Activated naive CD4-positive, alpha-beta T cell treated with anti-CD3 and anti-CD28 coated beads, Interleukin-2, amount 10 ng/mL, durations not matched to agents 7 days and 5 days (primary cell): ENCODE data around the gene PCBP3.
"Not testable (repeated sequence)": the region's sequence is repeated elsewhere in the genome, so short reads cannot be mapped to it uniquely, and the experiment has no call there.

ENCODE experiments used
- CTCF ChIA-PET: fragments of 350-600 bp; sonication (Branson Sonifier 250); formaldehyde crosslinking; loops from one replicate; lab custom pipeline; 2021; ENCODE audit warnings: antibody characterized with exemption; lab: Charles Lee
- DNase-seq: peaks from one replicate; pipeline ENCODE4 v3.0.0-alpha.2; 2020
- H3K27ac Mint-ChIP-seq: one replicate; pipeline ENCODE4 v1.8.0; 2021; ENCODE audit warnings: mild to moderate bottlenecking, moderate library complexity, mixed read lengths
- H3K27me3 Mint-ChIP-seq: one replicate; pipeline ENCODE4 v1.8.0; 2021; ENCODE audit warnings: mild to moderate bottlenecking, mixed read lengths
- H3K36me3 Mint-ChIP-seq: one replicate; pipeline ENCODE4 v1.8.0; 2021; ENCODE audit warnings: mixed read lengths
- H3K4me1 Mint-ChIP-seq: one replicate; pipeline ENCODE4 v1.8.0; 2021; ENCODE audit warnings: mixed read lengths
- H3K4me3 Mint-ChIP-seq: one replicate; pipeline ENCODE4 v1.8.0; 2021; ENCODE audit warnings: mild to moderate bottlenecking, moderate library complexity, mixed read lengths
- H3K9me3 Mint-ChIP-seq: one replicate; pipeline ENCODE4 v1.8.0; 2021; ENCODE audit warnings: mixed read lengths

The PCBP3 gene

DNA sequence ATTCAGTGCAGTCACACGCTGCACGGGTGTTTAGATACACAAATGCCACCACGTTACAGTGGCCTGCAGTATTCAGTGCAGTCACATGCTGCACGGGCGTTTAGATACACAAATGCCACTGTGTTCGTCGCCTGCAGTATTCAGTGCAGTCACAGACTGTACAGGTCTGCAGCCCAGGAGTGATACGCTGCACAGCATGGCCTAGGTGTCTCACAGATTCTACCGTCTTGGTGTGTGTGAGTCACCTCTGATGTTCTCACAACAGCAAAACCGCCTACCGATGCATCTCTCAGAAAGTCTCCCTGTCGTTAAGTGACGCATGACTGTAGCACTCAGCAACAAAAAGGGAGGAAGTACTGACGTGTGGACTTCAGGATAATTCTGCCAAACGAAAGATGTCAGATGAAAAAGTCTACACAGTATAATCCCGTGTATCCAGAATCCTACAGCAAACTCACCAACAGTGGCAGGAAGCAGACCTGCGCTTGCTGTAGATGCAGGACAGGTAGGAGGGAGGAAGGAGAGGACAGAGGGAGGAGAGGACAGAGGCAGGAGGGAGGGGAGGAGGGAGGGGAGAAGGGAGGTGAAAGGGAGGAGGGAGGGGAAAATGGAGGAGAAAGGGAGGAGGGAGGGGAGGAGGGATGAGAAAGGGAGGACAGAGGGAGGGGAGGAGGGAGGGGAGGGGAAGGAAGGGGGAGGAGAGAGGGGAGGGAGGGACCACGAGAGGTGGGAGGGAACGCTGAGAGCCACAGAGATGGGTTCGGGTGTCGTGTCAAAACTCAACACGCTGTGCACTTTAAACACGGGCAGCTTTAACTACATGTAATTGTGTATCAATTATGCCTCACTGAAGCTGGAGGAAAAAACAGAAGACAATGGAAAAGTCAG lies 36.3 kb upstream of the PCBP3 start:
- peaks cover 18% of the 10 kb centered on the region for H3K9me3 Mint-ChIP-seq
- CTCF ChIA-PET: no interaction called here
- no peak overlapping the region for H3K4me3 Mint-ChIP-seq
- peak overlapping the region; percentile 74 for H3K27ac Mint-ChIP-seq
- H3K36me3 Mint-ChIP-seq: peaks cover 4% of the 10 kb centered on the region
- DNase-seq: peak; percentile 44
- H3K4me1 Mint-ChIP-seq: peaks cover 3% of the 10 kb centered on the region
- peaks cover 24% of the 10 kb centered on the region for H3K27me3 Mint-ChIP-seq

DNA sequence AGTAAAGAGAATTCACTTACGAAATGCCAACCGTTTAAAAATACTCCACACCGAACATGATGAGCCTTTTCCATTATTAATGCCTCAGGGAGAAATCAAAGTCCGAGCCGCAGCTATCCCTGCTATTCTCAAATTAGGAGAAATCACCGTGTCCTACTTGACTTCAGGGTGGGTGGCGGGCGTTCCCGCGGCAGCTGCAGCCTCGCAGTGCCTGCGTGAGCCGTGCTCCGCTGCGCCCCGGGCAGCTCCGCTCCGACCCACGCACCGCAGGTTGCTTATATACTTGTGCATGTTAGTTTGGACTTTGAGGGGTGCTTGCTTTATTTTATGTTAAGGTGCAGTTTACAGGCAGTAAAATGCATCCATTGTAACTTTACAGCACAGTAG lies 35.6 kb upstream of the PCBP3 start:
- no peak overlapping the region for H3K4me3 Mint-ChIP-seq

DNA sequence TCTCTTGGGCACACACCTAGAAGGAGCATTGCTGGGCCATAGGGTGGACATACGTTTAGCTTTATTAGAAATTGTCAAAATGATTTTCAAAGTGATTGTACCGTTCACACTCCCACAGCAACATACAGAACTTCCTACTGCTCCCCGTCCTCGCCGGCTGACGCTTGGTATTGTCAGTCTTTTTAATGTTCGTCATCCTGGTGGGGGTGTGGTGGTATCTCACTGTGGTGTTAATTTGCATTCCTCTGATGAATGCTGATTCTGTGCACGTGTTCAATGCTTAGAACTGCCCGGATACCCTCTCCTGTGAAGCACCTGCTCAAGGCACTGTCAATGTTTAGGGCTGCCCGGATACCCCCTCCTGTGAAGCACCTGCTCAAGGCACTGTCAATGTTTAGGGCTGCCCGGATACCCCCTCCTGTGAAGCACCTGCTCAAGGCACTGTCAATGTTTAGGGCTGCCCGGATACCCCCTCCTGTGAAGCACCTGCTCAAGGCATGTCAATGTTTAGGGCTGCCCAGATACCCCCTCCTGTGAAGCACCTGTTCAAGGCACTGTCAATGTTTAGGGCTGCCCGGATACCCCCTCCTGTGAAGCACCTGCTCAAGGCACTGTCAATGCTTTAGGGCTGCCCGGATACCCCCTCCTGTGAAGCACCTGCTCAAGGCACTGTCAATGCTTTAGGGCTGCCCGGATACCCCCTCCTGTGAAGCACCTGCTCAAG lies 34.6 kb upstream of the PCBP3 start:
- peaks cover 39% of the 10 kb centered on the region for H3K27me3 Mint-ChIP-seq
- H3K4me1 Mint-ChIP-seq, DNase-seq, H3K4me3 Mint-ChIP-seq, H3K36me3 Mint-ChIP-seq, H3K27ac Mint-ChIP-seq, H3K9me3 Mint-ChIP-seq: not testable (repeated sequence)
- CTCF ChIA-PET: interaction anchor here (0.6 to 1.1 kb wide), 2 partner anchors 11 to 419 kb away, joined by 3 to 4 read pairs; no protein-coding TSS in a partner anchor

More for the DNA sequence above, 35.6 kb upstream of the PCBP3 start:
- no peak for DNase-seq
- Mint-ChIP-seq H3K27ac (no peak overlapping the region), H3K4me1 (peaks cover 3% of the 10 kb centered on the region), H3K36me3 (peaks cover 4% of the 10 kb centered on the region), H3K9me3 (peaks cover 14% of the 10 kb centered on the region), H3K27me3 (peaks cover 31% of the 10 kb centered on the region)
- CTCF ChIA-PET: interaction anchor here (1.1 kb wide), 1 partner anchor 10 kb away, joined by 3 read pairs; no protein-coding TSS in a partner anchor

DNA sequence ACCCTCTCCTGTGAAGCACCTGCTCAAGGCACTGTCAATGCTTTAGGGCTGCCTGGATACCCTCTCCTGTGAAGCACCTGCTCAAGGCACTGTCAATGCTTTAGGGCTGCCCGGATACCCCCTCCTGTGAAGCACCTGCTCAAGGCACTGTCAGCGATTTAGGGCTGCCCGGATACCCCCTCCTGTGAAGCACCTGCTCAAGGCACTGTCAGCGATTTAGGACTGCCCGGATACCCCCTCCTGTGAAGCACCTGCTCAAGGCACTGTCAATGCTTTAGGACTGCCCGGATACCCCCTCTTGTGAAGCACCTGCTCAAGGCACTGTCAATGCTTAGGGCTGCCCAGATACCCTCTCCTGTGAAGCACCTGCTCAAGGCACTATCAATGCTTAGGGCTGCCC lies 33.9 kb upstream of the PCBP3 start:
- H3K36me3 Mint-ChIP-seq, H3K4me3 Mint-ChIP-seq, H3K9me3 Mint-ChIP-seq, H3K4me1 Mint-ChIP-seq, CTCF ChIA-PET, DNase-seq, H3K27ac Mint-ChIP-seq: not testable (repeated sequence)
- peaks cover 42% of the 10 kb centered on the region for H3K27me3 Mint-ChIP-seq

DNA sequence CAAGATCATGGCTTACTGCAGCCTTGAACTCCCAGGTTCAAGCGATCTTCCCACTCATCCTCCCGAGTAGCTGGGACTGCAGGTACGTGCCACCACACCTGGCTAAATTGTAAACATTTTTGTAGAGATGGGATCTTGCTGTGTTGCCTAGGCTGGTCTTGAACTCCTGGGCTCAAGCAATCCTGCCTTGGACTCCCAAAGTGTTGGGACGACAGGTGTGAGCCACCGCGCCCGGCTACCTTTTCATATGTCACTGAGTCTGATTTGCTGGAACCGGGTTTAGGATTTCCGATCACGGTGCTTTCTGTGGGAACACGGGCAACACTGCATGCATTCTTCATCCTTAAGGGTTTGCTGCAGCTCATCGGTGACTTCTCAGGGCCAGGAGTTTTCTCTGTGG lies 32.2 kb upstream of the PCBP3 start:
- Mint-ChIP-seq H3K27me3 (peaks cover 55% of the 10 kb centered on the region), H3K36me3 (no peaks in the 10 kb centered on the region), H3K4me3 (no peak overlapping the region), H3K27ac (no peak overlapping the region), H3K9me3 (no peaks in the 10 kb centered on the region), H3K4me1 (peaks cover 20% of the 10 kb centered on the region)
- no peak for DNase-seq
- CTCF ChIA-PET: interaction anchor here (0.9 kb wide), 1 partner anchor 15 kb away, joined by 3 read pairs; no protein-coding TSS in a partner anchor

DNA sequence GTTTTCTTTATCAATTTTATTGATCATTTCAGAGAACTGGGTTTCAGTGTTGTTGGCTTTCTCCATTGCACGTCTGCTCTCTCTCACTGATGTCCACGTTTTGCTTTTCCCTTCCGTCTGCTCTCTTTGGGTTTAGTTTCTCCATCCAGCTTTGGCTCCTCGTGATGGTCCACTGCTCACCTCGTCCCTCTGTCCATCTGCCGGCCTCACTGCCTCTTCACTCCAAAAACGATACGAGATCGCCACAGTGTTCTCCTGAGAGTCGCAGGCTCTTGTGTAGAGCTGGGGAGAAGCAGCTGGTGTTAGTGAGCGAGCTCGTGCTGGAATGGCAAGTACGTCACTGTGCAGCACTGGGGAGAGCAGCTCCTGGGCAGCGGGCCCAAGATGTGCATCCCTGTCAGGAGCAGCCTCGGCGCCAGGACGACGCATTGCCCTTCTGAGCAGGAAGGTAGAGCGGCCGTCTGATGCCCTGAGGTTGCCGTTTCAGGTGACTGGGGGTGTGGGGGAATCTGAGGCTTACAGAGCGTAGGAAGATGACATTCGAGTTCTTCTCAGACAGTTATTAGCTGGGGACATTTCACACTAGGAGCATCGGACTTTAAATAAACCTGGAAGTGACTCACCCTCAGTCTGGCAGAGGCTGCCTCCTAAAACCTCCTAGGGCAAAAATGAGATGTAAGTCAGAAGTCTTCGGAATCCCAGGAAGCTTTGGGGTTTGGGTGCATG lies 31.4 kb upstream of the PCBP3 start:
- DNase-seq: no peak
- H3K27ac Mint-ChIP-seq: no peak overlapping the region
- no peaks in the 10 kb centered on the region for H3K9me3 Mint-ChIP-seq
- peaks cover 22% of the 10 kb centered on the region for H3K4me1 Mint-ChIP-seq
- H3K27me3 Mint-ChIP-seq: peaks cover 62% of the 10 kb centered on the region
- no peaks in the 10 kb centered on the region for H3K36me3 Mint-ChIP-seq
- no peak overlapping the region for H3K4me3 Mint-ChIP-seq
- CTCF ChIA-PET: interaction anchor here (0.6 to 0.9 kb wide), 2 partner anchors 16 to 39 kb away, joined by 3 read pairs; no protein-coding TSS in a partner anchor

DNA sequence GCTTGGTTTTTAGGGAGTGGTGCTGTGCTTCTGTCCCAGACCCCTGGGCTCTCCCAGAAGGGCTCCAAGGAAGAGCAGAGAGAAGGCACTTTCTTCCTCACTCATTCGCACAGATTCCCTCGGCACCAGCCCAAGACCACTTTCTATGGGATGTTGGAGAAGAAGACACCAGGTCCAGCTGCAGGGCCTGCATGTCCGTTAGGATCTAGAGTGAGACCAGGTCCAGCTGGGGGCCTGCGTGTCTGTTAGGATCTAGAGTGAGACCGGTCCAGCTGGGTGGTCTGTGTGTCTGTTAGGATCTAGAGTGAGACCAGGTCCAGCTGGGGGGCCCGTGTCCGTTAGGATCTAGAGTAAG lies 30.9 kb upstream of the PCBP3 start:
- not testable (repeated sequence) for DNase-seq, H3K4me3 Mint-ChIP-seq, H3K36me3 Mint-ChIP-seq, H3K9me3 Mint-ChIP-seq
- Mint-ChIP-seq H3K27me3 (peaks cover 67% of the 10 kb centered on the region), H3K4me1 (peaks cover 20% of the 10 kb centered on the region), H3K27ac (peak overlapping the region; percentile 42)
- CTCF ChIA-PET: interaction anchor here (0.6 kb wide), 1 partner anchor 38 kb away, joined by 3 read pairs; no protein-coding TSS in a partner anchor

DNA sequence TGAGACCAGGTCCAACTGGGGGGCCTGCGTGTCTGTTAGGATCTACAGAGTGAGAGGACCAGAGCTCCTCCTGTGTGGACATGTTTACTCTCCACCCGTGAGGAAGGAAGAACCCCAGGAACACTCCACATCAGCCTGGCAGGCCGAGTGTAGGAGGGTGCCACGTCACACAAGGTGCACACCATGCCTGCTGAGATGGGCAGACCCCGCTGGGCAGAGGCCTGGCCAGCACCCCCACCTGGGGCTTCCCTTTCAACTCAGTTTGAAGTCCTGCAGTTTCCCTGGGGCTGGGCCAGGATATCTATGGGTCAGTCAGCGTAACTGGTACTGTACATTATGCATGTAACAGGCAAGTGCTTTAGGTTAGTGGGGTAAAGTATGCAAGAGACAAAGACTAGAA lies 30.1 kb upstream of the PCBP3 start:
- Mint-ChIP-seq H3K27me3 (peaks cover 75% of the 10 kb centered on the region), H3K4me3 (no peak overlapping the region), H3K4me1 (peaks cover 20% of the 10 kb centered on the region), H3K36me3 (no peaks in the 10 kb centered on the region), H3K9me3 (no peaks in the 10 kb centered on the region), H3K27ac (no peak overlapping the region)
- CTCF ChIA-PET: no interaction called here
- DNase-seq: no peak

DNA sequence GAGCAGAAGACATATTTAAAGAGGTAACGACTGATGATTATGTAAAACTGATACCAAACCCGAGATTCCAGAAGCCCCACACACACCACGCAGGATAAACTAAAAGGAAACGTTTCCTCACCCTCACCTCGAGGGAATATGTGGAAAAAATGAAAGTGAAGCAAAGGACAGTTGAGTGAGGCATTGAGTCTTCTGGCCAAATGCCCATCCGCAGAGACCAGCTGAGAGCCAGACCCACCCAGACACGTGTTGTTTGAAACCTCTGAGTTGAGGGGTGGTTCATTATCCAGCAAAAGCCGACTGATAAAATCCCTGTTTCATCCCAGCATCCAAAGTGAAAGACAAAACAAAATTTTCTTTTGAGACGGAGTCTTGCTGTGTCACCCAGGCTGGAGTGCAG lies 29.6 kb upstream of the PCBP3 start:
- Mint-ChIP-seq H3K4me3 (no peak overlapping the region), H3K4me1 (peaks cover 20% of the 10 kb centered on the region), H3K36me3 (no peaks in the 10 kb centered on the region), H3K9me3 (no peaks in the 10 kb centered on the region), H3K27ac (no peak overlapping the region), H3K27me3 (peaks cover 79% of the 10 kb centered on the region)
- CTCF ChIA-PET: no interaction called here
- no peak for DNase-seq

DNA sequence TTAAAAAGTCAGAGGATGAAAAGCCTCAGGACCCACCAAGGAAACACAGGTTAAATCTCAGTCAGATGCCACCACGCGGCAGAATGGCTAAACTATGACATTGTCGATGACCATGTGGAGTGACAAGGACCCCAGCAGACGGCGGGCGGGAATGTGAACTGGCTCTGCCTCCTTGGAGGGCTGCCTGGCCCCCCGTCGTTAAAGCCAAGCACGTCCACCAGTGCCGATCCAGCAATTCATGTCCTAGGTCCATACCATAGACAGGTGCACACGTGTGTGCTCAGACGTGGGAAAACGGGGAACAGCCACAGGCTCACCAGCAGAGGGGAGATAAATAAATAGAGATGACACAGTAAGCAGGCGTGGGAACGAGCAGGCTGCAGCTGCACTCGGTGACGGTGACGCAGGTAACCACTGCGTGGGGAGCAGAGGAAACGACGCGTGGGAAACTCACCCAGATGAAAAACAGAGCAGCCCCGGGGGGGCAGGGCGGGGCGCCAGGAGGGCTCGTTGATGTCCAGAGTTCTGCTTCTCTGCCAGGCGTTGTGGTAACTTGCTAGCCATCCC lies 28.3 kb upstream of the PCBP3 start:
- Mint-ChIP-seq H3K36me3 (peaks cover 1% of the 10 kb centered on the region), H3K4me3 (peak overlapping the region; percentile 50), H3K4me1 (peaks cover 20% of the 10 kb centered on the region), H3K27me3 (peaks cover 81% of the 10 kb centered on the region), H3K9me3 (peaks cover 5% of the 10 kb centered on the region), H3K27ac (no peak overlapping the region)
- peak; percentile 82 for DNase-seq
- CTCF ChIA-PET: interaction anchor here (1.2 kb wide), 1 partner anchor 15 kb away, joined by 3 read pairs; no protein-coding TSS in a partner anchor

DNA sequence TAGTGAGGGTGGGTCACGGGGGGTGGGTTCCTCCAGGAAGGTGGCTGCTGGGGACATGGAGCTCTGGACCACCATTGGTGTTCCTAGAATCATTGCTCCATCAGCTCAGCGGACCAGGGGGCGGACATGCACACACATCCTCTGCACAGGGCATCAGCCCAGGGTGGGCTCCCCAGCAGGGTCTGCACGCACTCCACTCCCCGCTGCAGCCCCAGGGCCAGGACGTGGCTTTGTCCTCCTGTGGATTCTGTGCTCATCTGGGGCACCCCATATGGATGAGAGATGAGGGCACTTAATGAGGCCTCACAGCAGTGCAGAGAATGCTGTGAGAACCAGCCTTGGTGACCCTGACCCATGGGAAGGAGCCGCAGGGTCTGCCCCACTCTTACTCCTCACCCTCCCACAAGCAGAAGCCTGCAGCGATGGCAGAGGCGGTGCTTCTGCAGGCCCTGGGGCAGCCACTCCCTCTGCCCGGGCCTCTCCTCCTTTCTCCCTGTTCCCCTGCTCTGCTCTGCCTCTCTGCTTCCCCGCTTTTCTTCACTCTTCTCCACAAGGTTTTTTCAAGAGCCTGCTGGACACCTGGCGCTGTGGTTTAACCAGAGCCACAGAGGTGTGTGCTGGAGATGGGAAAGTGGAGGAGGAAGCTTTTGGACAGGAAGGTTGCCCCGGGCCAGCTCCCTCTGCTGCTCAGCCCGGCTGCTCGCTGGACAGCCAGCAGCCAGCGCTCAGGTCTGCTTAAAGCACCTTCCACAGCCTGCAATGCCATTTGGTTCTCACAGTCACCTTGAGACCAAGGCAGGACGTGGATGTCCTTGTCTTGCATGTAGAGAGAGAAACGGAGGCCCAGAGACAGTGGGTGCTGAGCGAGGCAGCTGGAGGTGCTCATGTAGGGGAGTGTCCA lies 26.3 kb upstream of the PCBP3 start:
- Mint-ChIP-seq H3K9me3 (peaks cover 5% of the 10 kb centered on the region), H3K27me3 (peaks cover 69% of the 10 kb centered on the region), H3K4me1 (peaks cover 20% of the 10 kb centered on the region), H3K27ac (no peak overlapping the region), H3K36me3 (peaks cover 1% of the 10 kb centered on the region), H3K4me3 (no peak overlapping the region)
- CTCF ChIA-PET: interaction anchor here (0.8 kb wide), 1 partner anchor 20 kb away, joined by 3 read pairs; no protein-coding TSS in a partner anchor
- DNase-seq: no peak

DNA sequence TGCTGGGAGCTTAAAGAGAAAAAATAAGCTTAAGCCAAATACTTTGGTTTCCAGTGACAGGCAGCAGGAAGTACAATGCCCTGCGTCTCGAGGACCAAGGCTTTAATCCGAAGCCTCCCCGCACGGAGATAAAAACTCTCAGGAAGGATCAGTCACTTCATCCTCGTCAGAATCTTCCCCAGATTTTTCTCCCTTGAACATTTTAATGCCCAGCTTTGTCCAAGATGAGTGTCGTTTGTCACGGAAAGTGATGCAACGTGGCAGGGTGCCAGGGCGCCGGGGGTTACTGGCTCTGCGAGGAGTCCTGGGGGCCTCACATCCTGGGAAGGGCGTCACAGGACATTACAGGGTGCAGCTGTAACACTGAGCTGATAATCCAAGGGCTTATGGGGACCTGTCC lies 25.2 kb upstream of the PCBP3 start:
- CTCF ChIA-PET: interaction anchor here (1.5 kb wide), 1 partner anchor 22 kb away, joined by 5 read pairs; no protein-coding TSS in a partner anchor
- H3K36me3 Mint-ChIP-seq: peaks cover 1% of the 10 kb centered on the region
- H3K4me3 Mint-ChIP-seq: no peak overlapping the region
- peaks cover 20% of the 10 kb centered on the region for H3K4me1 Mint-ChIP-seq
- no peak overlapping the region for H3K27ac Mint-ChIP-seq
- no peak for DNase-seq
- H3K9me3 Mint-ChIP-seq: peaks cover 5% of the 10 kb centered on the region
- peaks cover 60% of the 10 kb centered on the region for H3K27me3 Mint-ChIP-seq
